Right lobe of liver (tissue), 6 donors: ENCODE measurements around the gene A3GALT2. TPM values are rescaled to one million over a fixed set of nuclear protein-coding genes. Genes with fewer than 3 reads are reported as not detected.
A peak's percentile ranks its signal among the peaks of the same experiment; 100 is the strongest.

Source experiments
- ATAC-seq, 4 donors: fragments of 200-7000 bp; cut with Tn5 transposase; one replicate each; pipeline ENCODE4 v1.9.1; 2020; ENCODE audit warnings: mild to moderate bottlenecking in 4 of 4, moderate library complexity in 4 of 4
- DNase-seq, 3 donors: peaks; one replicate each; pipeline ENCODE4 v3.0.0-alpha.2; 2020
- H3K27ac ChIP-seq, 3 donors: fragments of 200-600 bp; one replicate each; pipeline ENCODE4 v1.8.0; 2022
- H3K27me3 ChIP-seq, 2 donors: fragments of 200-600 bp; one replicate each; pipeline ENCODE4 v1.8.0; 2022
- H3K36me3 ChIP-seq, 4 donors: fragments of 200-600 bp; sonication (generic) in 1 of 4; one replicate each; pipeline versions ENCODE4 v1.5.1 to v1.8.0; 2017 to 2022; ENCODE audit warnings: control low read depth in 1 of 4
- H3K4me1 ChIP-seq, 4 donors: fragments of 200-600 bp; sonication (generic) in 1 of 4; one replicate each; pipeline versions ENCODE4 v1.5.1 to v1.8.0; 2017 to 2022; ENCODE audit warnings: control low read depth in 1 of 4
- H3K4me3 ChIP-seq, 3 donors: fragments of 200-600 bp; one replicate each; pipeline ENCODE4 v1.8.0; 2022
- H3K9me3 ChIP-seq, 4 donors: fragments of 200-600 bp; sonication (generic) in 1 of 4; one replicate each; pipeline versions ENCODE4 v1.5.1 to v1.8.0; 2017 to 2022; ENCODE audit warnings: control low read depth in 1 of 4
- CTCF ChIP-seq, 4 donors: fragments of 200-600 bp in 3 of 4; fragments of 450-650 bp in 1 of 4; IDR thresholded peaks; one replicate each; pipeline versions ENCODE4 v1.5.1 to v1.8.0; 2016 to 2022; ENCODE audit warnings: antibody characterized with exemption in 4 of 4, mild to moderate bottlenecking in 2 of 4
- POLR2A ChIP-seq: fragments of 450-650 bp; IDR thresholded peaks from one replicate; pipeline ENCODE4 v1.6.1; 2017; ENCODE audit warnings: antibody characterized with exemption, mild to moderate bottlenecking
- WGBS: methylation state at CpG from one replicate; pipeline ENCODE4 v1.1.6; 2018; ENCODE audit warnings: low coverage, low lambda C conversion rate; ENCODE audit not compliant: insufficient coverage; ENCODE audit errors: missing lambda C conversion rate; 5-methylcytosine and 5-hydroxymethylcytosine counted together
- intact Hi-C, 2 donors: fragments of 100-400 bp; cut with DNase I; formaldehyde crosslinking; loops; one replicate each; pipeline versions ENCODE4 v1.11.2 to v1.14.1; 2022
- total RNA-seq, 6 experiments: library from RNA; depleted of rRNA in 2 of 6; stranded (reverse); fragments of >200 nt in 2 of 6; fragmentation: NEBNext Ultra II Directional in 3 of 6; extraction: Animal tissue kit (Norgen Biotek cat#: 25700) in 3 of 6; gene quantifications; one replicate each; pipeline versions ENCODE4 v1.1.0 to v1.2.4, GENCODE V29; 2016 to 2023
- donor health status: DM: no; HTN: yes; CAD: no.
- donor health status: DM: no; HTN: no; CAD: no.
- donor health status: DM: no; HTN: no; CAD: no.
- donor health status: DM: no; HTN: yes; CAD: no.
- donor health status: DM: no; HTN: yes; CAD: no.

Gene A3GALT2
- total RNA-seq, 6 experiments from 2014 or later, result not detected

GRCh38 chr1:33336580-33336979, 15.7 kb upstream of the A3GALT2 start:
- peak in 1 of 3 donors; percentile 38 for DNase-seq
- H3K27ac ChIP-seq, result peak overlapping the region in 1 of 3 donors; percentile 5
- H3K27me3 ChIP-seq, result no peaks in the 10 kb centered on the region
- no peak for ATAC-seq
- TF ChIP-seq POLR2A (no peak), CTCF (IDR thresholded peaks at IDR 0.05) (no peak)
- H3K4me3 ChIP-seq, result no peak overlapping the region
- H3K9me3 ChIP-seq, result no peaks in the 10 kb centered on the region
- H3K4me1 ChIP-seq, result peaks cover 2 to 95% (median 36%) of the 10 kb centered on the region in 4 donors
- intact Hi-C loops, result no loop called here
- WGBS, result 71% methylated on average over 5 of the region's 9 CpGs
- peaks cover 2 to 20% (median 8%) of the 10 kb centered on the region in 4 donors for H3K36me3 ChIP-seq

- Histone ChIP-seq H3K36me3 (peaks cover 15 to 35% (median 22%) of the 10 kb centered on the region in 4 donors), H3K4me1 (peaks cover 2 to 79% (median 26%) of the 10 kb centered on the region in 4 donors), H3K27ac (peak overlapping the region; percentile 45 to 64 (median 61)), H3K4me3 (no peak overlapping the region), H3K27me3 (no peaks in the 10 kb centered on the region), H3K9me3 (no peaks in the 10 kb centered on the region)
- intact Hi-C loops, result no loop called here
- 30% methylated on average over 4 of the region's 4 CpGs for WGBS
- ATAC-seq (peak in 3 of 4 donors; percentile 3 to 9 (median 6)), DNase-seq (peak in 1 of 3 donors; percentile 35)
- TF ChIP-seq POLR2A (no peak), CTCF (IDR thresholded peaks at IDR 0.05) (no peak)
Measured at GRCh38 chr1:33335020-33335419, 14.1 kb upstream of the A3GALT2 start.

GRCh38 chr1:33334081-33334552, 13.2 kb upstream of the A3GALT2 start:
- TF ChIP-seq POLR2A (peak; percentile 65), CTCF (IDR thresholded peaks at IDR 0.05) (no peak)
- Histone ChIP-seq H3K36me3 (peaks cover 21 to 44% (median 28%) of the 10 kb centered on the region in 4 donors), H3K27ac (peak overlapping the region; percentile 45 to 64 (median 61)), H3K4me3 (no peak overlapping the region), H3K4me1 (peaks cover 2 to 70% (median 21%) of the 10 kb centered on the region in 4 donors), H3K9me3 (no peaks in the 10 kb centered on the region), H3K27me3 (no peaks in the 10 kb centered on the region)
- 18% methylated on average over 7 of the region's 17 CpGs for WGBS
- DNase-seq, result peak; percentile 61 to 74 (median 74)
- ATAC-seq, result peak; percentile 43 to 77 (median 64)
- intact Hi-C loops, result no loop called here

GRCh38 chr1:33332881-33333280, 12.0 kb upstream of the A3GALT2 start:
- ATAC-seq (peak in 1 of 4 donors; percentile 18), DNase-seq (no peak)
- no peak overlapping the region for H3K4me3 ChIP-seq
- no peaks in the 10 kb centered on the region for H3K9me3 ChIP-seq
- H3K27ac ChIP-seq, result peak overlapping the region in 2 of 3 donors; percentile 14 to 61
- H3K36me3 ChIP-seq, result peaks cover 27 to 57% (median 36%) of the 10 kb centered on the region in 4 donors
- no peaks in the 10 kb centered on the region for H3K27me3 ChIP-seq
- peaks cover 2 to 69% (median 18%) of the 10 kb centered on the region in 4 donors for H3K4me1 ChIP-seq
- TF ChIP-seq CTCF (IDR thresholded peaks at IDR 0.05) (no peak), POLR2A (no peak)
- WGBS, result 77% methylated on average over 4 of the region's 5 CpGs
- intact Hi-C loops, result no loop called here
